ENCODE results near the gene ARID1A.

Gene ARID1A

GRCh38 chr1:26733392-26733791, 37.6 kb downstream of the ARID1A start:
- no peak for TF ChIP-seq CTCF (IDR thresholded peaks at IDR 0.05)
- Histone ChIP-seq H3K4me3 (no peak overlapping the region), H3K4me1 (peaks cover 0 to 54% (median 12%) of the 10 kb centered on the region in 4 donors), H3K27me3 (no peaks in the 10 kb centered on the region), H3K36me3 (peaks cover 63 to 82% (median 70%) of the 10 kb centered on the region in 3 donors), H3K27ac (no peak overlapping the region), H3K9me3 (no peaks in the 10 kb centered on the region)
- intact Hi-C loops (cut with DNase I; ENCODE audit: low total_unique reads): no loop called here
- DNase-seq: no peak

DNA sequence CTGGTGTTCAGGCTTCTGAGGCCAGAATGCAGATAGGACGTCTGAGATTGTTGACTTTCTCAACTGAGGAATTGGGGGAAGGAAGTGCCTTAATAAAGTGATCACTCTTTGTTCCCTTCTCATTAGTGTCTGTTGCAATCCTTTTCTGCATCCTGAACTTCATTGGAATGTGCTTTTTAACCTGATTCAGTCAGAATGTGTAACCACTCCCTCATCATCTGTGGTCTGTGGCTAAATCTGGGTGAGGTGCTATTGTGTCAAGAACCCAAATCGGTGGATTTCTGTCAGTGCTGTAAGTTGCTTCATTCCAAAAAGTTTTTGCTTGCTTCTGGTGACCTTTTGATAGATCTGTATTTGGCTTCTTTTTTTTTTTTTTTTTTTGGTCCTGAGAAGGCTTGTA, 38.2 kb downstream of the ARID1A start:
- Histone ChIP-seq H3K27ac (no peak overlapping the region), H3K4me1 (peaks cover 0 to 48% (median 7%) of the 10 kb centered on the region in 4 donors), H3K9me3 (no peaks in the 10 kb centered on the region), H3K36me3 (peaks cover 64 to 88% (median 73%) of the 10 kb centered on the region in 3 donors), H3K4me3 (no peak overlapping the region), H3K27me3 (no peaks in the 10 kb centered on the region)
- no peak for DNase-seq
- no peak for TF ChIP-seq CTCF (IDR thresholded peaks at IDR 0.05)
- intact Hi-C loops (cut with DNase I; ENCODE audit: low total_unique reads): no loop called here

- H3K27me3 ChIP-seq: no peaks in the 10 kb centered on the region
- DNase-seq: no peak
- intact Hi-C loops (cut with DNase I; ENCODE audit: low total_unique reads): no loop called here
- H3K36me3 ChIP-seq: peaks cover 62 to 91% (median 73%) of the 10 kb centered on the region in 3 donors
- no peak overlapping the region for H3K27ac ChIP-seq
- H3K4me3 ChIP-seq: no peak overlapping the region
- peaks cover 0 to 42% (median 7%) of the 10 kb centered on the region in 4 donors for H3K4me1 ChIP-seq
- H3K9me3 ChIP-seq: no peaks in the 10 kb centered on the region
- no peak for TF ChIP-seq CTCF (IDR thresholded peaks at IDR 0.05)
These were observed 38.8 kb downstream of the ARID1A start for GRCh38 chr1:26734501-26735058.

DNA sequence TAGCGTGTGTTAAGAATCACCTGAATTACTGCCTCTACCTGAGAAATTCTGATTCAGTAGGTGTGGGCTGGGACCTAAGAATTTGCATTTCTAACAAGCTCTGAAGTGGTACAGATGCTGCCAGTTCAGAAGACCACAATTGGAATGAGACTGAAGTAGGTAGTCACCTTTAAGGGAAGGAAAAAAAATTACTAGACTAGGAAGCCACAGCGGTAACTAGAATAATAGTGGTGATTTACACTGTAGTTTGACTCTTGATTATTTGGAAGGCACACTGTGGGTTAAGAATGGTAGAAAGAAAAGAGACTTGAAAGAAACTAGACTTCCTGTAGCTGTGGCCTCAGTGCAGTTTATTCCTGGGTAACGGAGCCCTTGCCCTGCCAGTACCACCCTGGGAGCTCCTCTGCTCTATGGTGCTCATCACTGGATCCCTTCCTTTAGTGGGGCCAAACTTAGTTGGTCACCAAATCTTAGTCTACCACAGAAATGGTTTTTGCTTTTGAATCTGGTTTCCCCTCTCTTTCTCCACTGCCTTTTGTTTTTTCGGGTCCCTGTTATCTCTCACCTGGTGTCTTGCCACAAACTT, 43.6 kb downstream of the ARID1A start:
- TF ChIP-seq CTCF (IDR thresholded peaks at IDR 0.05): no peak
- intact Hi-C loops (cut with DNase I; ENCODE audit: low total_unique reads): no loop called here
- Histone ChIP-seq H3K4me3 (no peak overlapping the region), H3K9me3 (no peaks in the 10 kb centered on the region), H3K4me1 (peaks cover 0 to 32% (median 12%) of the 10 kb centered on the region in 4 donors), H3K27ac (no peak overlapping the region), H3K36me3 (peaks cover 20 to 84% (median 48%) of the 10 kb centered on the region in 3 donors), H3K27me3 (no peaks in the 10 kb centered on the region)
- DNase-seq: no peak

- no peak for TF ChIP-seq CTCF (IDR thresholded peaks at IDR 0.05)
- Histone ChIP-seq H3K27ac (no peak overlapping the region), H3K4me1 (peaks cover 0 to 32% (median 15%) of the 10 kb centered on the region in 4 donors), H3K27me3 (no peaks in the 10 kb centered on the region), H3K9me3 (no peaks in the 10 kb centered on the region), H3K4me3 (no peak overlapping the region), H3K36me3 (peaks cover 20 to 83% (median 48%) of the 10 kb centered on the region in 3 donors)
- no peak for DNase-seq
- intact Hi-C loops (cut with DNase I; ENCODE audit: low total_unique reads): no loop called here
These were observed 44.3 kb downstream of the ARID1A start for GRCh38 chr1:26740023-26740634.
